SK-N-MC (cell line): ENCODE results near the gene TRIM47.
A peak's percentile ranks its signal among the peaks of the same experiment; 100 is the strongest.

Experiments used
- DNase-seq: peaks from one replicate; pipeline ENCODE4 v3.0.0-alpha.2; 2011; ENCODE audit warnings: low read depth, low spot score
- H3K27ac ChIP-seq: fragments of 200-600 bp; sonication (generic); 2 replicates; pipeline ENCODE4 v1.5.1; 2016; ENCODE audit warnings: mixed run types
- H3K36me3 ChIP-seq: fragments of 200-600 bp; sonication (generic); 2 replicates; pipeline ENCODE4 v1.6.1; 2017; ENCODE audit warnings: antibody characterized with exemption, low read length, mixed read lengths; ENCODE audit not compliant: insufficient read depth
- H3K4me3 ChIP-seq: fragments of 200-600 bp; sonication (generic); 2 replicates; pipeline ENCODE4 v1.5.1; 2016
- H3K9ac ChIP-seq: fragments of 200-600 bp; sonication (generic); 2 replicates; pipeline ENCODE4 v1.8.0; 2017; ENCODE audit warnings: mixed run types, mixed read lengths; ENCODE audit not compliant: insufficient read length
- H3K9me3 ChIP-seq: fragments of 200-600 bp; sonication (generic); 2 replicates; pipeline ENCODE4 v1.6.1; 2017; ENCODE audit warnings: low read depth, mild to moderate bottlenecking, antibody characterized with exemption, low read length, moderate library complexity, mixed read lengths
- EZH2 ChIP-seq: fragments of 200-600 bp; sonication (generic); IDR thresholded peaks from one replicate; pipeline ENCODE4 v1.6.1; 2017; ENCODE audit warnings: antibody characterized with exemption
- FOXP2 ChIP-seq: optimal IDR thresholded peaks from 2 replicates; pipeline ENCODE3; 2011; ENCODE audit warnings: mild to moderate bottlenecking, moderate library complexity; ENCODE audit not compliant: insufficient read depth; ENCODE audit errors: extremely low read length, control extremely low read depth
- POLR2AphosphoS5 ChIP-seq: IDR thresholded peaks from 2 replicates; pipeline ENCODE4 v1.6.1; 2012; ENCODE audit warnings: mild to moderate bottlenecking, low read depth, low read length, borderline replicate concordance

Gene TRIM47

GRCh38 chr17:75837899-75838298 lies 40.5 kb downstream of the TRIM47 start:
- H3K9me3 ChIP-seq = no peaks in the 10 kb centered on the region
- no peak overlapping the region for H3K9ac ChIP-seq
- no peak overlapping the region for H3K27ac ChIP-seq
- DNase-seq = no peak
- TF ChIP-seq POLR2AphosphoS5 (no peak), EZH2 (no peak), FOXP2 (no peak)
- no peaks in the 10 kb centered on the region for H3K36me3 ChIP-seq
- no peak overlapping the region for H3K4me3 ChIP-seq

GRCh38 chr17:75836605-75837004 lies 41.8 kb downstream of the TRIM47 start:
- no peak for DNase-seq
- TF ChIP-seq FOXP2 (no peak), EZH2 (no peak), POLR2AphosphoS5 (no peak)
- H3K9ac ChIP-seq = no peak overlapping the region
- H3K9me3 ChIP-seq = no peaks in the 10 kb centered on the region
- no peaks in the 10 kb centered on the region for H3K36me3 ChIP-seq
- H3K27ac ChIP-seq = no peak overlapping the region
- H3K4me3 ChIP-seq = no peak overlapping the region

- H3K36me3 ChIP-seq = no peaks in the 10 kb centered on the region
- peak overlapping the region; percentile 73 for H3K4me3 ChIP-seq
- H3K9ac ChIP-seq = no peak overlapping the region
- no peak overlapping the region for H3K27ac ChIP-seq
- no peak for DNase-seq
- no peak for TF ChIP-seq EZH2
- TF ChIP-seq FOXP2 = no peak
- no peak for TF ChIP-seq POLR2AphosphoS5
- no peaks in the 10 kb centered on the region for H3K9me3 ChIP-seq
Measured at GRCh38 chr17:75835654-75835987, 42.8 kb downstream of the TRIM47 start.

- Histone ChIP-seq H3K9me3 (no peaks in the 10 kb centered on the region), H3K27ac (no peak overlapping the region), H3K9ac (no peak overlapping the region), H3K4me3 (peak overlapping the region; percentile 73), H3K36me3 (no peaks in the 10 kb centered on the region)
- DNase-seq = no peak
- TF ChIP-seq EZH2 (no peak), FOXP2 (no peak), POLR2AphosphoS5 (no peak)
Measured at GRCh38 chr17:75834928-75835653, 43.3 kb downstream of the TRIM47 start.

- H3K9ac ChIP-seq = no peak overlapping the region
- H3K4me3 ChIP-seq = no peak overlapping the region
- no peak for TF ChIP-seq EZH2
- no peak for TF ChIP-seq FOXP2
- no peak for TF ChIP-seq POLR2AphosphoS5
- DNase-seq = no peak
- H3K9me3 ChIP-seq = no peaks in the 10 kb centered on the region
- H3K36me3 ChIP-seq = no peaks in the 10 kb centered on the region
- H3K27ac ChIP-seq = no peak overlapping the region
Measured at GRCh38 chr17:75834279-75834920, 44.0 kb downstream of the TRIM47 start.

- DNase-seq = no peak
- no peak overlapping the region for H3K9ac ChIP-seq
Measured at GRCh38 chr17:75832652-75833400, 45.6 kb downstream of the TRIM47 start.

GRCh38 chr17:75832164-75832651 lies 46.2 kb downstream of the TRIM47 start:
- Histone ChIP-seq H3K9ac (no peak overlapping the region), H3K27ac (no peak overlapping the region), H3K9me3 (no peaks in the 10 kb centered on the region), H3K36me3 (no peaks in the 10 kb centered on the region), H3K4me3 (no peak overlapping the region)
- TF ChIP-seq POLR2AphosphoS5 (no peak), EZH2 (no peak), FOXP2 (no peak)
- no peak for DNase-seq

More at GRCh38 chr17:75832652-75833400, 45.6 kb downstream of the TRIM47 start:
- no peaks in the 10 kb centered on the region for H3K9me3 ChIP-seq
- no peak for TF ChIP-seq EZH2
- H3K4me3 ChIP-seq = no peak overlapping the region
- H3K36me3 ChIP-seq = no peaks in the 10 kb centered on the region
- no peak overlapping the region for H3K27ac ChIP-seq

- Histone ChIP-seq H3K9me3 (no peaks in the 10 kb centered on the region), H3K4me3 (no peak overlapping the region), H3K27ac (no peak overlapping the region), H3K9ac (no peak overlapping the region), H3K36me3 (peaks cover 3% of the 10 kb centered on the region; the same call in 1 of the 2 replicates)
- no peak for TF ChIP-seq FOXP2
- TF ChIP-seq POLR2AphosphoS5 = no peak
- no peak for TF ChIP-seq EZH2
- DNase-seq = no peak
Measured at GRCh38 chr17:75831032-75831571, 47.3 kb downstream of the TRIM47 start.
